GM21737 (cell line): ENCODE results near the gene ABHD12.

Experiments used
- ATAC-seq: cut with Tn5 transposase; IDR thresholded peaks from one replicate; pipeline ENCODE4 v1.9.1; 2021; ENCODE audit warnings: mild to moderate bottlenecking, moderate library complexity; ENCODE audit not compliant: unreplicated experiment

The ABHD12 gene

GRCh38 chr20:25280051-25280573 lies 110.5 kb downstream of the ABHD12 start:
- no peak for ATAC-seq

GRCh38 chr20:25279403-25279802 lies 111.2 kb downstream of the ABHD12 start:
- ATAC-seq: no peak

- no peak for ATAC-seq
Measured at GRCh38 chr20:25278636-25279361, 111.8 kb downstream of the ABHD12 start.

- ATAC-seq: no peak
Measured at GRCh38 chr20:25277941-25278521, 112.6 kb downstream of the ABHD12 start.

- ATAC-seq: no peak
Measured at GRCh38 chr20:25277051-25277801, 113.4 kb downstream of the ABHD12 start.

DNA sequence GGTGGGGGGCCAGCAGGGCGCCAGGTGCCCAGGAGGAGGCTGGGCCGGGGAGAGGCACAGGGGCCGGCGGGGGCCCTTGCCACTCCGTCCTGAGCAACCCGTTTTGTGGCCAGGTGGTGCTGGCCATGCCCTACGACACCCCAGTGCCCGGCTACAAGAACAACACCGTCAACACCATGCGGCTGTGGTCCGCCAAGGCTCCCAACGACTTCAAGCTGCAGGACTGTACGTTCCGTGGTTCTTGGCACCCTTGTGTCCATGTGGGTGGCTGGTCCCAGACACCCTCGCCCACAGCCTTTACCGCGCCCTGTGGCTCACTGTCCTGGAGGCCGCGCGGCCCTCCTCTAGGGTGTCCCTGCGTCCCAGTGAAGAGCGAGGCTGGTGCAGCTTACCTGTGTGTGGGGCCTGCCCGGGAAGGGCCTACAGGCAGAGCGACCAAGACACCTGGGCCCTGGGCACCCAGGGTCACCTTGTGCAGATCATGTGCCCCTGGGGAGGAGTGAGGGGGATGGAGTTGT lies 114.0 kb downstream of the ABHD12 start:
- ATAC-seq: no peak

DNA sequence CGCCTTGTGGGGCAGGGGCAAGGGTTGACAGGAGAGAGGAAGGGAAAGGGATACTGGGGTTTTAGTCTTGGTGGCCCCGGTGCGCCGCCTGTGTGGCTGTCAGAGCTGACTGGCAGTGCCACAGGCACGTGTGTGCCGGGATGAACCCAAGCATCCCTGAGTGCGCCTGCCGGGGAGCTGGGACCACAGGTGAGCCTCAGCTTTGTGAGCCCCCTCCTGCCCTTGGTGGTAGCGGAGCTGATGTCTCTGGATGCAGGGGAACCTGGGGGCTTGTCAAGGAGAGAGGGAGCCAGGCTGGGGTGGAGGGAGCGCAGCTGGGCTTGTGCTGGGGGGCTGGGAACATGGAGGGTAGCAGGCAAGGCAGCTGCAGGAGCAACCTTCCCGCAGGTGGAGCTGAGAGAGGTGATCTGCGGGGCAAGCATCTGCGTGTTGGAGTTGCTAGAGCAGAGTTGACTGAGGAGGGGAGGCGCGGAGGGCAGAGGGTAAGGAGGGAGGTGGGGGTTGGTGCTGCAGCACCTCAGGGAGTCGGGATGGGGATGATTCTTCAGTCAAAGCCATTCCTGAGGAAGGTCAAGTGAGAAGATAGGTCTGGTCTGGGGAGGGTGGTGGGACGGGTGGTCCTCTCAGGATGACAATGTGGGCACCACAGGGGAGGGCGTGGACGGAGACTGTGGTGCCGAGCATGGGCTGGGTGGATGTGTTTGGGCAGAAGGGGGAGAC lies 114.7 kb downstream of the ABHD12 start:
- ATAC-seq: no peak

DNA sequence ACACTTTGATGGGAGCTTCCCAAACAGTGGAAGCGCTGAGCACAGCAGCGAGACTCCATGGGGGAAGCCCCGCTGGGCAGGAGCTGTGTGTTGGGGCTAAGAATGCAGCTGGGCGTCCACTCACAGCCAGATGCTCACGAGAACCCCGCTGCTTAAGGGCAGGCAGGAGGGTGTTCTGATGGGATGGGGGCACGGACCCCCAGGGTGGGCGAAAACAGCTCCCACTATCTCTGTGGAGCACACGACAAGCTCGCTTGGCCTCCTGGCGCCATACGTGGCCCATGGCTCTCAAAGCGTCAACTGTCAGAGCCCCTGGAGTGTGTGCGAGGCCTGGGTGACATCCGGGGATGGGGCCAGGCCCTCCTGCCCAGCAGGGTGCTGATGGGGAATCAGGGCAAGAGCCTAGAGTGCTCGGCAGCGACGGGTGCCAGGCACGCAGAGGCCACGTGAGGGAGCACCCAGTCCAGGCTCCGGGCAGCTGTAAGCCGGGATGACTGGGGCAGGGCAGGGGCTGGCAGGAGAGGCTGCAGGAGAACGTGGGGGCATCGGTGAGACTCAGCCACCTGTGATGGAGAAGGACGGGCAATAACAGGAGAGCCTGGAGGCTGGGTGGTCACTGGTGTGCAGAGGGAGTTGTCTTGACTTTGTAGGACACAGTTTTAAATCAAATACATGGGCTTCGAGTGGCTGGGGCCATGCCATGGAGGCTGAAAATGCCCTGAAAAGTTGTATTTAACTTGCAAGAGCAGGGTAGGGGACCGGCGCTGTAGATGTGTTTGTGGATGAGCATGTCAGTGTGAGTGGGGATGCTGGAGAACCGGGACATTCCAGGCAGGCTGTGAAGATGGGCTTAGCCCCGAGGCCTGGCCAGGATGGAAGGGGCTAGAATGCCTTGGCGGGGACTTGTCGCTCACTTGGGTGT lies 115.5 kb downstream of the ABHD12 start:
- no peak for ATAC-seq

- ATAC-seq: no peak
Measured at GRCh38 chr20:25274481-25274880, 116.2 kb downstream of the ABHD12 start.

DNA sequence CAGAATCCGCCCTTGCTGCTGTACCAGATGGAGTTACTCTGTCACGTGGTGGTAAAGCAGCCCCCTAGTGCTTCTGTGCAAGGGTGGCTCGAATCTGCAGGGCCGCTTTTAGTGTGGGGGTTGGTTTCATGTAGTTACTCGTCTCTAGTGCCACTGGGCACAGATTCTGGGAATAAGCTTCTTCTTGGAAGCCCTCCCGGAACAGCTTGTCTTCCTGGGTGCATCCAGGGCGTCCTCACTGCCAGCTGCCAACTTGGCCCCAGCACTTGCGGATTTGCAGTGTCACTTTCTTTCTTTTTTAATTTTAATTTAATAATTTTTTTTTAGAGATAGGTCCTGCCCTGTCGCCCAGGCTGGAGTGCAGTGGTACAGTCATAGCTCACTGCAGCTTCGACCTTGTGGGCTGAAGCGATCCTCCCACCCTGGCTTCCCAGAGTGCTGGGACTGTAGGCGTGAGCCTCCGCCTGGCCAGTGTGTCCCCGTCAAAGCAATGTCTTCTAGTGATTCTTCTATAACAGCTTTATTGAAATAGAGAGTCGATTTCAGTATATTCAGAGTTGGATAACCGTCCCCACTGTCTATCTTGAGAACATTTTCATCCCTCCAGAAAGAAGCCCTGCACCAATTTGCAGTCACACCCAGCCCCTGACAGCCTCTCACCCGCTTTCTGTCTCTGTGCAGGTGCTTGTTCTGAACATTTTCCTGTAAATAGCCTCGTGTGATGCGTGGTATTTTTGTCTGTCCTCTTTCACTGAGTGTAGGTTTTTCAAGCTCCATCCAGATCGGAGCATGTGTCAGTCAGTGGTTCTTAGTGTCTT lies 116.9 kb downstream of the ABHD12 start:
- no peak for ATAC-seq

DNA sequence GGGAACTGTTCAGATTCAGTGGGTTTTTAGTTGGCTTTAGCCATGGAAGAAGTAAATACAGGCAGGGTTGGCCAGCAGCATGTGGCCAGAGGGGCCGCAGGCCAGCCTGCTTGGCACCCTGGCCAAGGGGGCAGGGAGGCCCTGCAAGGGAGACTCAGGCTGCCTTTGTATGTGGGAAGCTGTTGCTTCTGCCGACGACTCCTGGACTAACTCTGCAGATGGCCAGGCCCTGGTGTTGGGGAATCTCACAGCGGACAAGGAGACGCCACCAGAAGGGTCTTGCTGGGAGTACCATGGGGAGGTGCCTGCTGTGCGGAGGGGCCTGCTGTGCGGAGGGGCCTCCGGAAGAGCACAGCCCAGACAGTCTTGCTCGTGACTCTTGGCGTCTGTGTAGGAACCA lies 117.6 kb downstream of the ABHD12 start:
- ATAC-seq: no peak

- no peak for ATAC-seq
Measured at GRCh38 chr20:25272223-25273000, 118.2 kb downstream of the ABHD12 start.

DNA sequence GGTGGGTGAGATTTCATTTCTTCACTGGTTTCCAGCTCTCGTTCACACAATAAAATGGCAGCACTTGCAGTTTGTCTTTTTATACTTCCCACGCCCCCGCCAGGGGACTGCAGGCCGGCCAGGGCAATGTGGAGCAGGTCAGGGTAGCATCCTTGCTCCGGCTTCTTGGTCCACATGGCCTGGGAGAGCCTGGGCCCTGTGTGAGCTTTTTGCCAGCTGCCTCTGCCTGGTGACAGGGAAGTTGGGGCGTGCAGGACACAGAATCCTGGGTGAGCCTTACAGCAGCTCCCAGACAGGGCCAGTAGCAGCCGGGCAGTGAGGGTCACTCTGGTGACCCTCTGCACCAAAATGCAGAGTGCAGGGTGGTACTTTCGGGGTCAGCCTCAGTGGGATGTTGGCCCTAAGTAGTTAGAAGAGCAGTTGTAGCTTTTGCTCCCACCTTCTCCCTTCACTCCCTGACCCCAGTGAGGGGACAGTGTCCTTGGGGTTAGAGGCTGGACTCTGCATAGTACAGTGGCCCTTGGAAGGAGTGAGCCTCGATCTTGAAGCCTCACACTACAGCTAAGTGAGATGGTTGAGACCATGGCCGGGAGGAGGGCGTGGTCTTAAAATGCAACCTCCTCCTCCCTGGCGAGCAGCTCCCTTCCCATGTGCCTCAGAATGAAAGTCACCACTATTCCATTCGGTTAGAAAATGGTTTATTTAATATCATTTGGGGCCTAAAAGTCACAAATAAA lies 119.0 kb downstream of the ABHD12 start:
- no peak for ATAC-seq

GRCh38 chr20:25270829-25271251 lies 119.8 kb downstream of the ABHD12 start:
- no peak for ATAC-seq

- ATAC-seq: no peak
Measured at GRCh38 chr20:25269833-25270170, 120.8 kb downstream of the ABHD12 start.

DNA sequence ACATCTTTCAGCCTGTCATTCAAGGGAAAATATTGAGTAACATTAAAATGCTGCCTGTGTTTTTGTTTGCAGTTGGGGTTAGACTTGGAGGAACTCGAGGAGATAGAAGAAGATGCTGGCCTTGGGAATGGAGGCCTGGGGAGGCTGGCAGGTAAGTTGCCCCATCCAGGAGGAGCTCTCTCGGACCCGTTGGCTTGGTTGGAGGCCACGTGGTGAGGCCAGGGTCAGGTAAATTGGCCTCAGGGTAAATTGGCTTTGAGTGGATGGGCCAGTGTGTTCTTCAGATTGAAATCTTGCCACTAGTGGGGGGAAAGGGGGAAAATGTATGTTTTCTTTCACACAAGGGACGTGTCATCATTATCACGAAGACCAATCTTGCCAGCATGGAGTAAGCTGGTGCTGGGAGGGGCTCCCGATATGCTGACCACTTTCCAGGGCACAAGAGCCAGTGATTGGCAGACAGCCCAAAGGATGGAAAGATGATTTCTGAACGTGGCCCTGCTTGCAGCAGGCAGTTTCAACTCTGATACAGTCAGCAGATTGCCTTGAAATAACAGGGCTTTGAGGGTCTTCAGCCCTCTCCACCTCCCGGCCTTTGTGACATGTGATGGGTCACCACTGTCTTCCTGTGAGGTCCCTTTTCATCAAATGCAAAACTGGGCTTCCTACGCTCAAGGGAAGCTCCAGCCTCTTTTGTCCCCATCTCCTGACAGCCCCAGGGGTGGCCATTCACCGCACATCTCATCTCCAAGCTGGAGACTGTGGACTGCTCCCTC lies 121.4 kb downstream of the ABHD12 start:
- ATAC-seq: no peak
